ENCODE results near the gene RPS2.

DNA sequence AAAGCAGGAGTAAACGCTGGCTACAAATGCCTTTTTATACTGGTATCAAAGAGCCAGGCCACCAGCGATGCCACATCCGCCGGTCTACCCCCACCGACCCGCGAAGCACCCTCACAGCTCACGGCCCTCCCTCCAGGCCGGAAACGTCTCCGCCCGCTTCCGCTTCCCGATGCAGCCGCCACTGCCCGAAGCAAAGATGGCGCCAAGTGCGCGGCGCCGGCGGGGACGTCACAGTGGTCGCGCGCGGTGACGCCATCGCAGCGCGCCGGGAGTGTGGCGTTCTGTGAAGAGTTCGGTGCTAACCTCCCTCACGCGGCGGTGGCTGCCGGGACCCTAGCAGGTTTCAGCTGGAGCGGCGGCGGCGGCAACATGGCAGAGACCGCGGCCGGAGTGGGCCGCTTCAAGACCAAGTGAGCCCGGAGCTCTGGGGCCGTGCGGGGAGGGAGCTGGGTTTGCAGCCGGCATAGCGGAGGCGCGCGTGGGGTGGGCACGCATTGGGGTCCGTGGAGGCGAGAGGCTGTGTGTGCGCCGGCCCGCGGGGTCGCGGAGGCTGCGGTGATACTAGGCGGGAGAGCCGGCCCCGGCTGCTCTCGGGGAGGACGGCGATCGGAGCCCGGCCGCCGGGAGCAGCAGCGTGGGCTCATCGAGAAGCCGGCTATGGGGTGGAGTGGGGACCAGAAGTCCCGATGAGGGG lies 7.3 kb upstream of the RPS2 start, which contains the start of gene TBL3:
- TF ChIP-seq, protein P1, sequence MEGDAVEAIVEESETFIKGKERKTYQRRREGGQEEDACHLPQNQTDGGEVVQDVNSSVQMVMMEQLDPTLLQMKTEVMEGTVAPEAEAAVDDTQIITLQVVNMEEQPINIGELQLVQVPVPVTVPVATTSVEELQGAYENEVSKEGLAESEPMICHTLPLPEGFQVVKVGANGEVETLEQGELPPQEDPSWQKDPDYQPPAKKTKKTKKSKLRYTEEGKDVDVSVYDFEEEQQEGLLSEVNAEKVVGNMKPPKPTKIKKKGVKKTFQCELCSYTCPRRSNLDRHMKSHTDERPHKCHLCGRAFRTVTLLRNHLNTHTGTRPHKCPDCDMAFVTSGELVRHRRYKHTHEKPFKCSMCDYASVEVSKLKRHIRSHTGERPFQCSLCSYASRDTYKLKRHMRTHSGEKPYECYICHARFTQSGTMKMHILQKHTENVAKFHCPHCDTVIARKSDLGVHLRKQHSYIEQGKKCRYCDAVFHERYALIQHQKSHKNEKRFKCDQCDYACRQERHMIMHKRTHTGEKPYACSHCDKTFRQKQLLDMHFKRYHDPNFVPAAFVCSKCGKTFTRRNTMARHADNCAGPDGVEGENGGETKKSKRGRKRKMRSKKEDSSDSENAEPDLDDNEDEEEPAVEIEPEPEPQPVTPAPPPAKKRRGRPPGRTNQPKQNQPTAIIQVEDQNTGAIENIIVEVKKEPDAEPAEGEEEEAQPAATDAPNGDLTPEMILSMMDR (IDR thresholded peaks at IDR 0.05) = no peak
- TF ChIP-seq ZFX (IDR thresholded peaks at IDR 0.05; ENCODE audit: borderline replicate concordance) = no peak
